Activated CD8-positive, alpha-beta memory T cell treated with anti-CD3 and anti-CD28 coated beads, Interleukin-2, amount 10 ng/mL, durations not matched to agents 7 days and 5 days (primary cell): Measurements from ENCODE around the gene KDM2A. TPM values are rescaled to one million over a fixed set of nuclear protein-coding genes. Genes with fewer than 3 reads are reported as not detected.
A peak's percentile ranks its signal among the peaks of the same experiment; 100 is the strongest.
"Not testable (repeated sequence)": the region's sequence is repeated elsewhere in the genome, so short reads cannot be mapped to it uniquely, and the experiment has no call there.

Experiments
- ATAC-seq: fragments of 150-1000 bp; cut with Tn5 transposase; one replicate; pipeline ENCODE4 v1.10.0; 2021; ENCODE audit warnings: moderate library complexity
- CTCF ChIA-PET: fragments of 350-600 bp; sonication (Branson Sonifier 250); formaldehyde crosslinking; loops from one replicate; lab custom pipeline; 2021; ENCODE audit warnings: antibody characterized with exemption; lab: Charles Lee
- DNase-seq: peaks from one replicate; pipeline ENCODE4 v3.0.0-alpha.2; 2020
- H3K27ac Mint-ChIP-seq: one replicate; pipeline ENCODE4 v1.8.0; 2021; ENCODE audit warnings: mild to moderate bottlenecking, mixed read lengths
- H3K27me3 Mint-ChIP-seq: one replicate; pipeline ENCODE4 v1.8.0; 2021; ENCODE audit warnings: mixed read lengths
- H3K36me3 Mint-ChIP-seq: one replicate; pipeline ENCODE4 v1.8.0; 2021; ENCODE audit warnings: mild to moderate bottlenecking, mixed read lengths
- H3K4me1 Mint-ChIP-seq: one replicate; pipeline ENCODE4 v1.8.0; 2021; ENCODE audit warnings: mixed read lengths
- H3K4me3 Mint-ChIP-seq: one replicate; pipeline ENCODE4 v1.8.0; 2021; ENCODE audit warnings: mild to moderate bottlenecking, moderate library complexity, mixed read lengths
- H3K9me3 Mint-ChIP-seq: one replicate; pipeline ENCODE4 v1.8.0; 2022; ENCODE audit warnings: low read depth, mixed read lengths
- total RNA-seq, 2 experiments: library from RNA; stranded (reverse); gene quantifications; one replicate each; pipeline ENCODE4 v1.2.3, GENCODE V29; 2021

Gene KDM2A
- total RNA-seq, 2 experiments from 2014 or later, result 93.6 to 116 TPM

- CTCF ChIA-PET, result interaction anchor here (1.2 kb wide), 1 partner anchor 115 kb away, joined by 4 read pairs; no protein-coding TSS in a partner anchor
- H3K36me3 Mint-ChIP-seq, result peaks cover 24% of the 10 kb centered on the region
- no peak overlapping the region for H3K27ac Mint-ChIP-seq
Measured at GRCh38 chr11:67195971-67196456, 77.0 kb downstream of the KDM2A start.

GRCh38 chr11:67197606-67198005 lies 78.5 kb downstream of the KDM2A start:
- H3K9me3 Mint-ChIP-seq, result no peaks in the 10 kb centered on the region

More at GRCh38 chr11:67195971-67196456, 77.0 kb downstream of the KDM2A start:
- no peaks in the 10 kb centered on the region for H3K9me3 Mint-ChIP-seq
- DNase-seq (no peak), ATAC-seq (no peak)
- peaks cover 2% of the 10 kb centered on the region for H3K4me1 Mint-ChIP-seq
- H3K27me3 Mint-ChIP-seq, result no peaks in the 10 kb centered on the region
- H3K4me3 Mint-ChIP-seq, result no peak overlapping the region

GRCh38 chr11:67198781-67199180 lies 79.7 kb downstream of the KDM2A start:
- H3K9me3 Mint-ChIP-seq, H3K4me1 Mint-ChIP-seq, H3K4me3 Mint-ChIP-seq, ATAC-seq, H3K27ac Mint-ChIP-seq, H3K27me3 Mint-ChIP-seq, DNase-seq: not testable (repeated sequence)
- peaks cover 26% of the 10 kb centered on the region for H3K36me3 Mint-ChIP-seq
- CTCF ChIA-PET, result interaction anchor here (0.6 kb wide), 1 partner anchor 126 kb away, joined by 3 read pairs; no protein-coding TSS in a partner anchor

More at GRCh38 chr11:67197606-67198005, 78.5 kb downstream of the KDM2A start:
- CTCF ChIA-PET, result interaction anchor here (1.2 kb wide), 1 partner anchor 116 kb away, joined by 4 read pairs; no protein-coding TSS in a partner anchor
- Mint-ChIP-seq H3K27me3 (no peaks in the 10 kb centered on the region), H3K4me1 (peaks cover 2% of the 10 kb centered on the region), H3K27ac (no peak overlapping the region), H3K36me3 (peaks cover 25% of the 10 kb centered on the region), H3K4me3 (no peak overlapping the region)
- ATAC-seq (no peak), DNase-seq (no peak)

GRCh38 chr11:67199751-67200150 lies 80.7 kb downstream of the KDM2A start:
- H3K36me3 Mint-ChIP-seq, result peaks cover 27% of the 10 kb centered on the region
- no peak overlapping the region for H3K27ac Mint-ChIP-seq
- peaks cover 2% of the 10 kb centered on the region for H3K4me1 Mint-ChIP-seq
- ATAC-seq (no peak), DNase-seq (no peak)
- H3K4me3 Mint-ChIP-seq, result no peak overlapping the region
- CTCF ChIA-PET, result no interaction called here
- H3K27me3 Mint-ChIP-seq, result no peaks in the 10 kb centered on the region
- no peaks in the 10 kb centered on the region for H3K9me3 Mint-ChIP-seq

- peaks cover 2% of the 10 kb centered on the region for H3K4me1 Mint-ChIP-seq
- CTCF ChIA-PET, result interaction anchor here (0.7 kb wide), 1 partner anchor 68 kb away, joined by 3 read pairs; no protein-coding TSS in a partner anchor
- peaks cover 27% of the 10 kb centered on the region for H3K36me3 Mint-ChIP-seq
- no peaks in the 10 kb centered on the region for H3K9me3 Mint-ChIP-seq
- no peaks in the 10 kb centered on the region for H3K27me3 Mint-ChIP-seq
- H3K4me3 Mint-ChIP-seq, result no peak overlapping the region
- DNase-seq (no peak), ATAC-seq (no peak)
- H3K27ac Mint-ChIP-seq, result no peak overlapping the region
Measured at GRCh38 chr11:67202028-67202427, 83.0 kb downstream of the KDM2A start.

GRCh38 chr11:67204822-67205221 lies 85.8 kb downstream of the KDM2A start:
- H3K4me1 Mint-ChIP-seq, result no peaks in the 10 kb centered on the region
- H3K27me3 Mint-ChIP-seq, result no peaks in the 10 kb centered on the region
- peaks cover 23% of the 10 kb centered on the region for H3K36me3 Mint-ChIP-seq
- H3K4me3 Mint-ChIP-seq, result no peak overlapping the region
- CTCF ChIA-PET, result interaction anchor here (0.7 to 1.0 kb wide), 2 partner anchors 10 to 20 kb away, joined by 3 to 5 read pairs; no protein-coding TSS in a partner anchor
- ATAC-seq (no peak), DNase-seq (no peak)
- H3K27ac Mint-ChIP-seq, result no peak overlapping the region
- H3K9me3 Mint-ChIP-seq, result no peaks in the 10 kb centered on the region

- CTCF ChIA-PET, result interaction anchor here (0.6 kb wide), 1 partner anchor 14 kb away, joined by 3 read pairs; no protein-coding TSS in a partner anchor
- not testable (repeated sequence) for DNase-seq, H3K4me3 Mint-ChIP-seq, H3K4me1 Mint-ChIP-seq, H3K27me3 Mint-ChIP-seq, H3K27ac Mint-ChIP-seq, H3K9me3 Mint-ChIP-seq, ATAC-seq
- H3K36me3 Mint-ChIP-seq, result peaks cover 29% of the 10 kb centered on the region
Measured at GRCh38 chr11:67209222-67209621, 90.2 kb downstream of the KDM2A start.

GRCh38 chr11:67211656-67212436 lies 92.8 kb downstream of the KDM2A start:
- CTCF ChIA-PET, result no interaction called here
- DNase-seq (no peak), ATAC-seq (no peak)
- no peaks in the 10 kb centered on the region for H3K4me1 Mint-ChIP-seq
- no peak overlapping the region for H3K27ac Mint-ChIP-seq
- no peaks in the 10 kb centered on the region for H3K27me3 Mint-ChIP-seq
- H3K4me3 Mint-ChIP-seq, result no peak overlapping the region
- H3K9me3 Mint-ChIP-seq, result no peaks in the 10 kb centered on the region
- peaks cover 42% of the 10 kb centered on the region for H3K36me3 Mint-ChIP-seq

- Mint-ChIP-seq H3K36me3 (peaks cover 48% of the 10 kb centered on the region), H3K27ac (no peak overlapping the region), H3K27me3 (no peaks in the 10 kb centered on the region), H3K4me1 (peaks cover 9% of the 10 kb centered on the region), H3K4me3 (no peak overlapping the region), H3K9me3 (no peaks in the 10 kb centered on the region)
- CTCF ChIA-PET, result no interaction called here
- DNase-seq (no peak), ATAC-seq (no peak)
Measured at GRCh38 chr11:67213178-67213621, 94.1 kb downstream of the KDM2A start.

GRCh38 chr11:67227726-67228125 lies 108.7 kb downstream of the KDM2A start:
- no peak for DNase-seq
- H3K4me3 Mint-ChIP-seq, result no peak overlapping the region
- no peak for ATAC-seq
- CTCF ChIA-PET, result no interaction called here
- no peaks in the 10 kb centered on the region for H3K27me3 Mint-ChIP-seq
- no peak overlapping the region for H3K27ac Mint-ChIP-seq
- peaks cover 5% of the 10 kb centered on the region for H3K4me1 Mint-ChIP-seq
- H3K36me3 Mint-ChIP-seq, result peaks cover 41% of the 10 kb centered on the region
- no peaks in the 10 kb centered on the region for H3K9me3 Mint-ChIP-seq

GRCh38 chr11:67230406-67230805 lies 111.3 kb downstream of the KDM2A start:
- Mint-ChIP-seq H3K9me3 (no peaks in the 10 kb centered on the region), H3K36me3 (peaks cover 42% of the 10 kb centered on the region), H3K27me3 (no peaks in the 10 kb centered on the region), H3K4me1 (peaks cover 19% of the 10 kb centered on the region), H3K4me3 (no peak overlapping the region), H3K27ac (no peak overlapping the region)
- DNase-seq, result no peak
- no peak for ATAC-seq
- CTCF ChIA-PET, result interaction anchor here (0.6 to 2.1 kb wide), 4 partner anchors 9 to 457 kb away, joined by 3 to 10 read pairs (median 3); no protein-coding TSS in a partner anchor

GRCh38 chr11:67230886-67231285 lies 111.8 kb downstream of the KDM2A start:
- H3K36me3 Mint-ChIP-seq, result peaks cover 42% of the 10 kb centered on the region

GRCh38 chr11:67233584-67234190 lies 114.6 kb downstream of the KDM2A start:
- H3K27me3 Mint-ChIP-seq, result no peaks in the 10 kb centered on the region
- DNase-seq (no peak), ATAC-seq (peak; percentile 31)
- peaks cover 21% of the 10 kb centered on the region for H3K4me1 Mint-ChIP-seq
- peak overlapping the region; percentile 61 for H3K27ac Mint-ChIP-seq
- no peaks in the 10 kb centered on the region for H3K9me3 Mint-ChIP-seq
- no peak overlapping the region for H3K4me3 Mint-ChIP-seq
- CTCF ChIA-PET, result interaction anchor here (0.9 to 1.5 kb wide), 6 partner anchors 18 to 162 kb away, joined by 3 to 5 read pairs (median 3); no protein-coding TSS in a partner anchor
- H3K36me3 Mint-ChIP-seq, result peaks cover 28% of the 10 kb centered on the region

More at GRCh38 chr11:67230886-67231285, 111.8 kb downstream of the KDM2A start:
- CTCF ChIA-PET, result interaction anchor here (0.6 to 2.1 kb wide), 4 partner anchors 9 to 457 kb away, joined by 3 to 10 read pairs (median 3); no protein-coding TSS in a partner anchor
- Mint-ChIP-seq H3K27ac (no peak overlapping the region), H3K4me1 (peaks cover 19% of the 10 kb centered on the region), H3K9me3 (no peaks in the 10 kb centered on the region), H3K27me3 (no peaks in the 10 kb centered on the region), H3K4me3 (no peak overlapping the region)
- no peak for ATAC-seq
- no peak for DNase-seq
